Endodermal cell (in vitro differentiated cells): ENCODE measurements around the gene KCNIP3. TPM values are rescaled to one million over a fixed set of nuclear protein-coding genes. Genes with fewer than 3 reads are reported as not detected.

Experiments used
- DNase-seq: peaks from one replicate; pipeline ENCODE4 v3.0.0-alpha.2; 2017
- H3K27ac ChIP-seq: 2 replicates; pipeline ENCODE4 v1.5.1; 2013; ENCODE audit warnings: mild to moderate bottlenecking, low read depth, low read length, moderate library complexity
- H3K27me3 ChIP-seq: 2 replicates; pipeline ENCODE4 v1.6.1; 2013; ENCODE audit warnings: mild to moderate bottlenecking, low read length, moderate library complexity; ENCODE audit not compliant: insufficient read depth, control insufficient read depth, poor library complexity, severe bottlenecking
- H3K36me3 ChIP-seq: 2 replicates; pipeline ENCODE4 v1.7.0; 2013; ENCODE audit warnings: mild to moderate bottlenecking, low read length, moderate library complexity; ENCODE audit not compliant: control insufficient read depth, insufficient read depth
- H3K4me1 ChIP-seq: one replicate; pipeline ENCODE4 v1.7.0; 2013; ENCODE audit warnings: low read length; ENCODE audit not compliant: control insufficient read depth, insufficient read depth
- H3K4me3 ChIP-seq: 2 replicates; pipeline ENCODE4 v1.5.1; 2013; ENCODE audit warnings: mild to moderate bottlenecking, low read length, moderate library complexity
- H3K9ac ChIP-seq: 2 replicates; pipeline ENCODE4 v1.6.1; 2013; ENCODE audit warnings: mild to moderate bottlenecking, low read length, moderate library complexity; ENCODE audit not compliant: poor library complexity, severe bottlenecking; ENCODE audit errors: extremely low read depth
- H3K9me3 ChIP-seq: 2 replicates; pipeline ENCODE4 v1.6.1; 2013; ENCODE audit warnings: mild to moderate bottlenecking, low read length, moderate library complexity; ENCODE audit not compliant: control insufficient read depth
- H3K27ac Mint-ChIP-seq: 2 replicates; pipeline ENCODE4 v1.8.0; 2020; ENCODE audit warnings: mixed read lengths
- H3K27me3 Mint-ChIP-seq: 2 replicates; pipeline ENCODE4 v1.8.0; 2021; ENCODE audit warnings: mild to moderate bottlenecking, mixed read lengths; ENCODE audit not compliant: insufficient read depth
- H3K36me3 Mint-ChIP-seq: 2 replicates; pipeline ENCODE4 v1.8.0; 2020; ENCODE audit warnings: low read depth, mixed read lengths
- H3K4me1 Mint-ChIP-seq: 2 replicates; pipeline ENCODE4 v1.8.0; 2020; ENCODE audit warnings: mixed read lengths
- H3K4me3 Mint-ChIP-seq: 2 replicates; pipeline ENCODE4 v1.8.0; 2020; ENCODE audit warnings: mild to moderate bottlenecking, moderate library complexity, mixed read lengths
- H3K9me3 Mint-ChIP-seq: 2 replicates; pipeline ENCODE4 v1.8.0; 2020; ENCODE audit warnings: mild to moderate bottlenecking, mixed read lengths
- CTCF ChIP-seq: fragments of 200-600 bp; sonication (generic); conservative IDR thresholded peaks from 2 replicates; pipeline ENCODE4 v1.5.0; 2021; ENCODE audit warnings: antibody characterized with exemption, mild to moderate bottlenecking
- WGBS, 2 experiments: methylation state at CpG; one replicate each; pipeline versions ENCODE4 v1.1.5 to v1.1.7; 2013; ENCODE audit warnings: missing lambda C conversion rate in 2 of 2, mixed read lengths in 1 of 2; ENCODE audit not compliant: insufficient coverage in 1 of 2, insufficient read length in 1 of 2; 5-methylcytosine and 5-hydroxymethylcytosine counted together
- total RNA-seq, 2 donors: library from RNA; stranded (reverse); fragmentation: NEBNext Ultra II Directional in 1 of 2; extraction: Animal tissue kit (Norgen Biotek cat#: 25700) in 1 of 2; gene quantifications; 2 replicates in 1 of 2; 3 replicates in 1 of 2; pipeline ENCODE4 v1.2.1, GENCODE V29; 2021

KCNIP3 gene
- total RNA-seq, 2 donors from 2014 or later = 0.26 to 1.3 TPM

- Histone ChIP-seq H3K9ac (no peak overlapping the region), H3K27ac (no peak overlapping the region), H3K36me3 (no peaks in the 10 kb centered on the region), H3K27me3 (no peaks in the 10 kb centered on the region), H3K9me3 (no peaks in the 10 kb centered on the region), H3K4me3 (no peak overlapping the region), H3K4me1 (no peaks in the 10 kb centered on the region)
- no peaks in the 10 kb centered on the region for H3K36me3 Mint-ChIP-seq
- no peak overlapping the region for H3K4me3 Mint-ChIP-seq
- H3K27me3 Mint-ChIP-seq = no peaks in the 10 kb centered on the region
- H3K9me3 Mint-ChIP-seq = no peaks in the 10 kb centered on the region
- DNase-seq = no peak
- no peak for TF ChIP-seq CTCF
- WGBS, 2 experiments = 87 to 96% methylated on average over 3 to 4 of the region's 4 CpGs
- no peaks in the 10 kb centered on the region for H3K4me1 Mint-ChIP-seq
- H3K27ac Mint-ChIP-seq = no peak overlapping the region
Observed at GRCh38 chr2:95265182-95265581, 32.0 kb upstream of the KCNIP3 start.

- Mint-ChIP-seq H3K9me3 (no peaks in the 10 kb centered on the region), H3K27ac (no peak overlapping the region), H3K4me3 (no peak overlapping the region), H3K4me1 (no peaks in the 10 kb centered on the region), H3K36me3 (no peaks in the 10 kb centered on the region), H3K27me3 (no peaks in the 10 kb centered on the region)
- DNase-seq = no peak
- TF ChIP-seq CTCF = no peak
- Histone ChIP-seq H3K36me3 (no peaks in the 10 kb centered on the region), H3K27ac (no peak overlapping the region), H3K9me3 (no peaks in the 10 kb centered on the region), H3K4me1 (no peaks in the 10 kb centered on the region), H3K9ac (no peak overlapping the region), H3K27me3 (no peaks in the 10 kb centered on the region), H3K4me3 (no peak overlapping the region)
- 82 to 91% methylated on average over 3 to 10 of the region's 10 CpGs for WGBS, 2 experiments
Observed at GRCh38 chr2:95266781-95267430, 30.2 kb upstream of the KCNIP3 start.

- Mint-ChIP-seq H3K27me3 (no peaks in the 10 kb centered on the region), H3K27ac (no peak overlapping the region), H3K4me3 (no peak overlapping the region), H3K9me3 (no peaks in the 10 kb centered on the region), H3K36me3 (no peaks in the 10 kb centered on the region), H3K4me1 (no peaks in the 10 kb centered on the region)
- H3K27ac ChIP-seq = no peak overlapping the region
- 86 to 93% methylated on average over 6 to 11 of the region's 11 CpGs for WGBS, 2 experiments
- H3K9ac ChIP-seq = no peak overlapping the region
- H3K27me3 ChIP-seq = no peaks in the 10 kb centered on the region
- H3K4me3 ChIP-seq = no peak overlapping the region
- no peaks in the 10 kb centered on the region for H3K9me3 ChIP-seq
- no peaks in the 10 kb centered on the region for H3K4me1 ChIP-seq
- no peak for TF ChIP-seq CTCF
- DNase-seq = no peak
- H3K36me3 ChIP-seq = no peaks in the 10 kb centered on the region
Observed at GRCh38 chr2:95267458-95268210, 29.5 kb upstream of the KCNIP3 start.
